ENCODE data around the gene ANAPC2.

DNA sequence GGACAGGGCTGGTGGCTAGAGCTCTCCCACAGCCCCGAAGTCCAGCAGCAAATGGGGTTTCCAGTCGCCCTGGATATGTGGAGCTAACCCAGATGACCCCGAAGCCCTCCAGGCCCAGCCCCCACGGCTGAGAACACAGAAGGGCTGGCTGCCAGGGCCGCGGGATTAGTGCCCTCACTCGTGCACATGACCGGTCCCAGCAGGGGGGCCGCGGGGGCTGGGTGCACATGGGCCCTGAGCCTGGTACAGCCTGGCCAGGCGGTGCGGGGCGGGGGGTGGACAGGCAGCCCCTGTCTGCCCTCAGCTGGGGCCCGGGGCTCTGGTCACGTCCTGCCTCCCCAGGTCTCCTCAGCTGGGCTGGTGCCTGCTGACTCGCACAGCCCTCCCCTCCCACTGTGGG is 6.0 kb upstream of the ANAPC2 start:
- TF ChIP-seq POLR2A (IDR thresholded peaks at IDR 0.05): no peak
- TF ChIP-seq, protein P1, sequence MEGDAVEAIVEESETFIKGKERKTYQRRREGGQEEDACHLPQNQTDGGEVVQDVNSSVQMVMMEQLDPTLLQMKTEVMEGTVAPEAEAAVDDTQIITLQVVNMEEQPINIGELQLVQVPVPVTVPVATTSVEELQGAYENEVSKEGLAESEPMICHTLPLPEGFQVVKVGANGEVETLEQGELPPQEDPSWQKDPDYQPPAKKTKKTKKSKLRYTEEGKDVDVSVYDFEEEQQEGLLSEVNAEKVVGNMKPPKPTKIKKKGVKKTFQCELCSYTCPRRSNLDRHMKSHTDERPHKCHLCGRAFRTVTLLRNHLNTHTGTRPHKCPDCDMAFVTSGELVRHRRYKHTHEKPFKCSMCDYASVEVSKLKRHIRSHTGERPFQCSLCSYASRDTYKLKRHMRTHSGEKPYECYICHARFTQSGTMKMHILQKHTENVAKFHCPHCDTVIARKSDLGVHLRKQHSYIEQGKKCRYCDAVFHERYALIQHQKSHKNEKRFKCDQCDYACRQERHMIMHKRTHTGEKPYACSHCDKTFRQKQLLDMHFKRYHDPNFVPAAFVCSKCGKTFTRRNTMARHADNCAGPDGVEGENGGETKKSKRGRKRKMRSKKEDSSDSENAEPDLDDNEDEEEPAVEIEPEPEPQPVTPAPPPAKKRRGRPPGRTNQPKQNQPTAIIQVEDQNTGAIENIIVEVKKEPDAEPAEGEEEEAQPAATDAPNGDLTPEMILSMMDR (IDR thresholded peaks at IDR 0.05 in 4 of 5, conservative IDR thresholded peaks at IDR 0.05 in 1 of 5): no peak

Data from gastrocnemius medialis (tissue), 4 donors.